Aorta (tissue), 5 donors: ENCODE data around the gene MRPL23. TPM values are rescaled to one million over a fixed set of nuclear protein-coding genes. Genes with fewer than 3 reads are reported as not detected.

Source experiments
- ATAC-seq: fragments of 200-7000 bp; cut with Tn5 transposase; one replicate; pipeline ENCODE4 v1.9.1; 2022; ENCODE audit warnings: moderate library complexity; ENCODE audit not compliant: low FRiP score
- DNase-seq, 2 donors: peaks; one replicate each; pipeline ENCODE4 v3.0.0-alpha.2; 2020
- H3K27ac ChIP-seq, 2 donors: one replicate each; pipeline ENCODE4 v1.5.1; 2013; ENCODE audit warnings: low read length in 2 of 2, mild to moderate bottlenecking in 2 of 2, moderate library complexity in 2 of 2, control low read depth in 1 of 2, inconsistent platforms in 1 of 2, low read depth in 1 of 2
- H3K27me3 ChIP-seq, 2 donors: one replicate each; pipeline ENCODE4 v1.6.1; 2013; ENCODE audit warnings: control low read depth in 1 of 2, low read length in 1 of 2, mild to moderate bottlenecking in 1 of 2, moderate library complexity in 1 of 2; ENCODE audit not compliant: insufficient read depth in 2 of 2, control insufficient read depth in 1 of 2
- H3K36me3 ChIP-seq, 2 donors: one replicate each; pipeline ENCODE4 v1.6.1; 2013; ENCODE audit warnings: control low read depth in 1 of 2, low read length in 1 of 2, mild to moderate bottlenecking in 1 of 2; ENCODE audit not compliant: insufficient read depth in 2 of 2, control insufficient read depth in 1 of 2
- H3K4me1 ChIP-seq, 2 donors: one replicate each; pipeline ENCODE4 v1.6.1; 2013; ENCODE audit warnings: low read length in 2 of 2, control low read depth in 1 of 2, mild to moderate bottlenecking in 1 of 2, moderate library complexity in 1 of 2; ENCODE audit not compliant: insufficient read depth in 2 of 2, control insufficient read depth in 1 of 2
- H3K4me3 ChIP-seq, 2 donors: one replicate each; pipeline ENCODE4 v1.5.1; 2013; ENCODE audit warnings: low read length in 2 of 2, control low read depth in 1 of 2, mild to moderate bottlenecking in 1 of 2
- H3K9me3 ChIP-seq: one replicate; pipeline ENCODE4 v1.6.1; 2013; ENCODE audit warnings: mild to moderate bottlenecking, low read length; ENCODE audit not compliant: control insufficient read depth
- WGBS, 2 donors: extraction: QIAGEN DNeasy Blood & Tissue Kit; methylation state at CpG; one replicate each; pipeline ENCODE4 v1.1.7; 2013; 5-methylcytosine and 5-hydroxymethylcytosine counted together
- intact Hi-C, 2 donors: fragments of 100-400 bp; cut with DNase I; formaldehyde crosslinking; loops; one replicate each; pipeline versions ENCODE4 v1.14.2 to v1.15.0; 2022
- polyA plus RNA-seq, 2 donors: library from polyadenylated mRNA; stranded (reverse); fragments of 200-250 nt; gene quantifications; one replicate each; pipeline ENCODE4 v1.2.3, GENCODE V29; 2013
- total RNA-seq, 2 donors: library from RNA; stranded (reverse); fragmentation: NEBNext Ultra II Directional; extraction: Animal tissue kit (Norgen Biotek cat#: 25700); gene quantifications; one replicate each; pipeline ENCODE4 v1.2.1, GENCODE V29; 2021
- donor health status: healthy with polysubstance abuse.
- donor health status: Bipolar disorder and iron deficiency.
- donor health status: DM: no; HTN: no; CAD: no.
- donor health status: DM: no; HTN: no; CAD: no.
- donor health status: DM: yes; HTN: yes; CAD: no.

Gene MRPL23
- total and polyA plus RNA-seq, 4 donors = 23.4 to 143 (median 63.1) TPM

DNA sequence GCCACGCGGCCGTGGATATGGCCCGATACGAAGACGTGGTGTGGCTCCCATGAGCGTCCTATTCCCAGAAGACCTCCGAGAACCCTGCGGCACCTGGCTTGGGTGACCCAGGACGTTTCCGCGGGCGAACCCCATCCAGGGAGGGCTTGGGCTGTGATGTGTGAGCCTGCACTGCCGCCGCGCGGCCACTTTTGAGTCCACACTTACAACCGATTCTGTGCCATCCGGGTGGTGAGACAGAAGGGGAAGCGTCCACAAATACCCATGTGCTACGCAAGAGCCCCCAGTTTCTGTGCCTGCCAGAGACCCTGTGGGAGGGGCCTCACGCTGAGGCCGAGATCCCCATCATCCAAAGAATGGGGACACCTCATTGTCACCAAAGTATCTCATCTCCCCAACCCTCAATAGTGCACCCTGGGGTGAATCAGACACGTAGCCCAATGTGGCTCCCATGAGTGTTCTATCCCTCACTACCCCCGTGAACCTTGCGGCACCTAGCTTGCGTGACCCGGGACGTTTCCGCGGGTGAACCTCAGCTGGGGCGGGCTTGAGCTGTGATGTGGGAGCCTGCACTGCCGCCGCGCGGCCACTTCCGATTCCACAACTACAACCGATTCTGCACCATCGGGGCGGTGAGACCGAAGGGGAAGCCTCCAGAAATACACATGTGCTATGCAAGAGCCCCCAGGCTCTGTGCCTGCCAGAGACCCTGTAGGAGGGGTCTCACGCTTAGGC is 55.1 kb downstream of the MRPL23 start:
- no peak for DNase-seq
- Histone ChIP-seq H3K36me3 (no peaks in the 10 kb centered on the region), H3K27ac (no peak overlapping the region), H3K9me3 (no peaks in the 10 kb centered on the region), H3K4me1 (no peaks in the 10 kb centered on the region), H3K4me3 (no peak overlapping the region), H3K27me3 (no peaks in the 10 kb centered on the region)
- WGBS, 2 donors = no CpG with 5 or more reads among the region's 42 CpGs
- intact Hi-C loops = no loop called here
- no peak for ATAC-seq

DNA sequence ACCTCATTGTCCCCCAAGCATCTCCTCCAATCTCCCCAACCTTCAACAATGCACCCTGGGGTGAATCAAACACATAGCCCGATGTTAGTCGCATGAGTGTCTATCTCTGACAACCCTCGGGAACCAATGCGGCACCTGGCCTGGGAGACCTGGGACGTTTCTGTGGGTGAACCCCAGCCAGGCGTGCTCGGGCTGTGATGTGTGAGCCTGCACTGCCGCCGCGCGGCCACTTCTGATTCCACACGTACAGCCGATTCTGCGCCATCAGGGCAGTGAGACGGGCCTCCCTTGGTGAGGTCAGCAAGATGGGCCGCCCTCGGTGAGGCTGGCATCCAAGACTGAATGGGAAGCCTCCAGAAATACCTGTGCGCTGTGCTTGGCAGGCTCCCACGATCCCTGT is 55.7 kb downstream of the MRPL23 start:
- Histone ChIP-seq H3K4me1 (no peaks in the 10 kb centered on the region), H3K27ac (no peak overlapping the region), H3K36me3 (no peaks in the 10 kb centered on the region), H3K9me3 (no peaks in the 10 kb centered on the region), H3K27me3 (no peaks in the 10 kb centered on the region), H3K4me3 (no peak overlapping the region)
- DNase-seq = no peak
- intact Hi-C loops = no loop called here
- ATAC-seq = peak; percentile 60
- WGBS, 2 donors = no CpG with 5 or more reads among the region's 19 CpGs

DNA sequence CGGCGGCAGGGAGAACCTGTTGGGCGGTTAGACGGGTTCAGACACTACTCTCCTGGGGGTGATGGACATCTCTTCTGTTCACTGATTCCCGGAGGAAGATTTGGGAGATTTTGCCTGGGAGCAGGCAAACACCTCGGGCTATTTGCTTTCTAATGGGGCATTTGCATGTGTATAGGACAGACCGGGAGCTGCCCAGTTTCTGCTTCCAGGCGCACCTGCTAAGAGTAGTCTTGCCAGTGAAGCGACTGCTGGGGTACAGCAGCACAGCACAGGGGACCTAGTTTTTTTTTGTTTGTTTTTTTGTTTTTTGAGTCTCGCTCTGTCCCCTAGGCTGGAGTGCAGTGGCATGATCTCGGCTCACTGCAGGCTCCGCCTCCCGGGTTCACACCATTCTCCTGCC is 57.3 kb downstream of the MRPL23 start:
- Histone ChIP-seq H3K4me3 (no peak overlapping the region), H3K36me3 (no peaks in the 10 kb centered on the region), H3K27ac (no peak overlapping the region), H3K9me3 (no peaks in the 10 kb centered on the region), H3K27me3 (no peaks in the 10 kb centered on the region), H3K4me1 (no peaks in the 10 kb centered on the region)
- DNase-seq (no peak), ATAC-seq (no peak)
- intact Hi-C loops = no loop called here
- WGBS, 2 donors = no CpG with 5 or more reads among the region's 13 CpGs

Other genes starting within 250 kb of the MRPL23 start
- gene IFITM10, start 196.7 kb upstream of the MRPL23 start, total RNA-seq = 10 to 100 TPM; 10.7 to 15.0 TPM
- gene IFITM10, start 196.7 kb upstream of the MRPL23 start, polyA plus RNA-seq = 10 to 100 TPM in 1 of 2 donors, 1 to 10 TPM in 1; 1.9 to 47.7 TPM
- gene CTSD, start 183.4 kb upstream of the MRPL23 start, total RNA-seq = 100 to 1,000 TPM; 473 to 535 TPM
- gene CTSD, start 183.4 kb upstream of the MRPL23 start, polyA plus RNA-seq = 100 to 1,000 TPM; 619 to 646 TPM
- gene SYT8, start 112.3 kb upstream of the MRPL23 start, total RNA-seq = under 1 TPM; 0.19 to 0.75 TPM
- gene SYT8, start 112.3 kb upstream of the MRPL23 start, polyA plus RNA-seq = 10 to 100 TPM in 1 of 2 donors, 1 to 10 TPM in 1; 6.4 to 14.3 TPM
- gene TNNI2, start 108.4 kb upstream of the MRPL23 start, total RNA-seq = 1 to 10 TPM in 1 of 2 donors, under 1 TPM in 1; 0.81 to 2.2 TPM
- under 1 TPM; 0.75 to 0.82 TPM for gene TNNI2, start 108.4 kb upstream of the MRPL23 start, polyA plus RNA-seq
- gene LSP1, start 94.2 kb upstream of the MRPL23 start, total RNA-seq = 100 to 1,000 TPM in 1 of 2 donors, 10 to 100 TPM in 1; 45.2 to 128 TPM
- 10 to 100 TPM; 12.0 to 40.4 TPM for gene LSP1, start 94.2 kb upstream of the MRPL23 start, polyA plus RNA-seq
- not detected for gene PRR33, start 55.4 kb upstream of the MRPL23 start, total RNA-seq
- not detected for gene PRR33, start 55.4 kb upstream of the MRPL23 start, polyA plus RNA-seq
- 10 to 100 TPM in 1 of 2 donors, 1 to 10 TPM in 1; 8.8 to 54.3 TPM for gene TNNT3, start 27.6 kb upstream of the MRPL23 start, total RNA-seq
- 1 to 10 TPM; 3.4 to 3.9 TPM for gene TNNT3, start 27.6 kb upstream of the MRPL23 start, polyA plus RNA-seq
- 1,000 to 10,000 TPM in 1 of 2 donors, 100 to 1,000 TPM in 1; 318 to 1,787 TPM for gene H19, start 50.5 kb downstream of the MRPL23 start, total RNA-seq
- gene H19, start 50.5 kb downstream of the MRPL23 start, polyA plus RNA-seq = 10 to 100 TPM in 1 of 2 donors, 1 to 10 TPM in 1; 4.5 to 18.0 TPM
- gene IGF2, start 192.1 kb downstream of the MRPL23 start, total RNA-seq = 100 to 1,000 TPM in 1 of 2 donors, 10 to 100 TPM in 1; 83.5 to 620 TPM
- 1 to 10 TPM in 1 of 2 donors, under 1 TPM in 1; 0.67 to 1.8 TPM for gene IGF2, start 192.1 kb downstream of the MRPL23 start, polyA plus RNA-seq
- gene INS, start 213.9 kb downstream of the MRPL23 start, total RNA-seq = 1 to 10 TPM; 1.9 to 2.1 TPM
- 10 to 100 TPM; 17.2 to 18.8 TPM for gene INS, start 213.9 kb downstream of the MRPL23 start, polyA plus RNA-seq
- under 1 TPM in 1 of 2 donors, not detected in 1; 0.45 TPM for gene TH, start 224.5 kb downstream of the MRPL23 start, total RNA-seq
- gene TH, start 224.5 kb downstream of the MRPL23 start, polyA plus RNA-seq = not detected